Measurements from ENCODE around the gene DCAF5. TPM values are rescaled to one million over a fixed set of nuclear protein-coding genes. Genes with fewer than 3 reads are reported as not detected.

DCAF5 gene
- total RNA-seq, 1 experiment from 2014 or later = 29.1 TPM

GRCh38 chr14:69149461-69150244 lies 3.3 kb downstream of the DCAF5 start:
- Histone ChIP-seq H3K79me2 (ENCODE audit: low read depth) (peaks cover 65% of the 10 kb centered on the region), H3K27ac (no peak overlapping the region), H4K20me1 (ENCODE audit: insufficient read depth) (peaks cover 5% of the 10 kb centered on the region; the same call in 1 of the 2 replicates), H3K9me3 (ENCODE audit: insufficient read depth, low read depth) (no peaks in the 10 kb centered on the region), H3K4me3 (no peak overlapping the region), H3K4me2 (peak overlapping the region; percentile 87; the same call in 1 of the 2 replicates), H3K36me3 (ENCODE audit: low read depth) (peaks cover 24% of the 10 kb centered on the region; the same call in 1 of the 2 replicates), H3F3A (ENCODE audit: insufficient read depth, low read depth) (peaks cover 14% of the 10 kb centered on the region), H3K4me1 (replicated peaks; ENCODE audit: insufficient read depth) (peaks cover 17% of the 10 kb centered on the region), H3K27me3 (ENCODE audit: insufficient read depth, low read depth) (no peaks in the 10 kb centered on the region), H3K9me2 (ENCODE audit: insufficient read depth) (no peaks in the 10 kb centered on the region), H2AFZ (no peak overlapping the region)
- no TSS peak for BruUV-seq (replicated peaks)
- CTCF ChIA-PET = interaction anchor here (0.5 to 0.8 kb wide), 2 partner anchors 20 to 370 kb away, joined by 3 to 5 read pairs; no protein-coding TSS in a partner anchor
- intact Hi-C loops (cut with micrococcal nuclease; ENCODE audit: unreplicated experiment) = loop anchor here (5.0 kb wide), 1 partner anchor 172 kb away; the partner anchor contains the start of gene ACTN1
- POLR2A ChIA-PET (ENCODE audit: unreplicated experiment) = interaction anchor here (0.7 kb wide), 1 partner anchor 334 kb away, joined by 3 read pairs; no protein-coding TSS in a partner anchor
- TF ChIP-seq CTCF (conservative IDR thresholded peaks at IDR 0.05) = no peak
- no peak for TF ChIP-seq EZH2 (IDR thresholded peaks at IDR 0.05; ENCODE audit: low read depth)
- no peak for DNase-seq

GRCh38 chr14:69142101-69142500 lies 10.8 kb downstream of the DCAF5 start:
- Histone ChIP-seq H3K27ac (no peak overlapping the region), H4K20me1 (ENCODE audit: insufficient read depth) (peaks cover 4% of the 10 kb centered on the region; the same call in 1 of the 2 replicates), H3K27me3 (ENCODE audit: insufficient read depth, low read depth) (no peaks in the 10 kb centered on the region), H3K9me3 (ENCODE audit: insufficient read depth, low read depth) (no peaks in the 10 kb centered on the region), H3K79me2 (ENCODE audit: low read depth) (peaks cover 29% of the 10 kb centered on the region), H3K4me3 (no peak overlapping the region), H3F3A (ENCODE audit: insufficient read depth, low read depth) (peaks cover 8% of the 10 kb centered on the region; the same call in 1 of the 2 replicates), H3K4me1 (replicated peaks; ENCODE audit: insufficient read depth) (no peaks in the 10 kb centered on the region), H2AFZ (no peak overlapping the region), H3K36me3 (ENCODE audit: low read depth) (0 out of 2 replicates have a peak, but pooled peaks cover 4% of the 10 kb centered on the region), H3K4me2 (no peak overlapping the region), H3K9me2 (ENCODE audit: insufficient read depth) (no peaks in the 10 kb centered on the region)
- DNase-seq = no peak
- ChIA-PET CTCF (no interaction called here), POLR2A (ENCODE audit: unreplicated experiment) (interaction anchor here (0.6 kb wide), 1 partner anchor 289 kb away, joined by 3 read pairs; no protein-coding TSS in a partner anchor)
- no peak for TF ChIP-seq EZH2 (IDR thresholded peaks at IDR 0.05; ENCODE audit: low read depth)
- no peak for TF ChIP-seq CTCF (conservative IDR thresholded peaks at IDR 0.05)
- BruUV-seq (replicated peaks) = no TSS peak
- intact Hi-C loops (cut with micrococcal nuclease; ENCODE audit: unreplicated experiment) = no loop called here

- H3K27ac ChIP-seq = no peak overlapping the region
- no peaks in the 10 kb centered on the region for H3K4me1 ChIP-seq (replicated peaks; ENCODE audit: insufficient read depth)
- no peak for DNase-seq
- intact Hi-C loops (cut with micrococcal nuclease; ENCODE audit: unreplicated experiment) = no loop called here
- H2AFZ ChIP-seq = no peak overlapping the region
- H3K4me2 ChIP-seq = no peak overlapping the region
- H3K9me2 ChIP-seq (ENCODE audit: insufficient read depth) = no peaks in the 10 kb centered on the region
- no peaks in the 10 kb centered on the region for H3K27me3 ChIP-seq (ENCODE audit: insufficient read depth, low read depth)
- H3K36me3 ChIP-seq (ENCODE audit: low read depth) = 0 out of 2 replicates have a peak, but pooled peaks cover 4% of the 10 kb centered on the region
- H3K79me2 ChIP-seq (ENCODE audit: low read depth) = peaks cover 24% of the 10 kb centered on the region
- H3F3A ChIP-seq (ENCODE audit: insufficient read depth, low read depth) = peaks cover 8% of the 10 kb centered on the region; the same call in 1 of the 2 replicates
- no peaks in the 10 kb centered on the region for H3K9me3 ChIP-seq (ENCODE audit: insufficient read depth, low read depth)
- BruUV-seq (replicated peaks) = no TSS peak
- TF ChIP-seq CTCF (conservative IDR thresholded peaks at IDR 0.05) = no peak
- H3K4me3 ChIP-seq = no peak overlapping the region
- ChIA-PET POLR2A (ENCODE audit: unreplicated experiment) (no interaction called here), CTCF (interaction anchor here (0.6 kb wide), 1 partner anchor 9 kb away, joined by 3 read pairs; no protein-coding TSS in a partner anchor)
- peaks cover 4% of the 10 kb centered on the region; the same call in 1 of the 2 replicates for H4K20me1 ChIP-seq (ENCODE audit: insufficient read depth)
These were observed 11.4 kb downstream of the DCAF5 start for GRCh38 chr14:69141550-69141949.
